ENCODE measurements around the gene RNF2.

The RNF2 gene

GRCh38 chr1:185075476-185075875 is 30.1 kb downstream of the RNF2 start:
- no peak overlapping the region for H3K27ac ChIP-seq
- no peak for TF ChIP-seq CTCF (conservative IDR thresholded peaks at IDR 0.05)

- no peak for TF ChIP-seq CTCF (conservative IDR thresholded peaks at IDR 0.05)
- H3K27ac ChIP-seq = no peak overlapping the region
These were observed 32.0 kb downstream of the RNF2 start for GRCh38 chr1:185077374-185077773.

- no peak overlapping the region for H3K27ac ChIP-seq
- no peak for TF ChIP-seq CTCF (conservative IDR thresholded peaks at IDR 0.05)
These were observed 35.1 kb downstream of the RNF2 start for GRCh38 chr1:185080422-185080821.

- TF ChIP-seq CTCF (conservative IDR thresholded peaks at IDR 0.05) = no peak
- H3K27ac ChIP-seq = no peak overlapping the region
These were observed 38.5 kb downstream of the RNF2 start for GRCh38 chr1:185083818-185084217.

- no peak for TF ChIP-seq CTCF (conservative IDR thresholded peaks at IDR 0.05)
- no peak overlapping the region for H3K27ac ChIP-seq
These were observed 41.7 kb downstream of the RNF2 start for GRCh38 chr1:185087101-185087500.

GRCh38 chr1:185087746-185088145 is 42.4 kb downstream of the RNF2 start:
- TF ChIP-seq CTCF (conservative IDR thresholded peaks at IDR 0.05) = no peak
- no peak overlapping the region for H3K27ac ChIP-seq

- no peak overlapping the region for H3K27ac ChIP-seq
- TF ChIP-seq CTCF (conservative IDR thresholded peaks at IDR 0.05) = no peak
These were observed 46.1 kb downstream of the RNF2 start for GRCh38 chr1:185091480-185091879.

- no peak for TF ChIP-seq CTCF (conservative IDR thresholded peaks at IDR 0.05)
- no peak overlapping the region for H3K27ac ChIP-seq
These were observed 49.4 kb downstream of the RNF2 start for GRCh38 chr1:185094761-185095160.

Measured in VCaP (cell line).